H1 (cell line): ENCODE results near the gene BGN. TPM values are rescaled to one million over a fixed set of nuclear protein-coding genes. Genes with fewer than 3 reads are reported as not detected.

Experiments used
- CTCF ChIA-PET: fragments of 300-600 bp; sonication (Branson Sonifier 250); formaldehyde crosslinking; loops from one replicate; lab custom pipeline; 2021; ENCODE audit not compliant: partially characterized antibody; lab: Charles Lee
- POLR2A ChIA-PET: fragments of 300-600 bp; sonication (Branson Sonifier 250); formaldehyde crosslinking; loops from one replicate; lab custom pipeline; 2021; ENCODE audit warnings: inconsistent platforms; ENCODE audit not compliant: partially characterized antibody; lab: Charles Lee
- DNase-seq, 2 experiments: peaks; one replicate each; pipeline versions ENCODE4 v3.0.0 to v3.0.0-alpha.2; 2010 to 2022; ENCODE audit warnings: low spot score in 2 of 2, low read depth in 1 of 2, mixed read lengths in 1 of 2
- FAIRE-seq: peaks from 2 replicates; lab custom pipeline; 2011; peaks lifted over from hg19 to GRCh38; lab: Jason Lieb, UNC
- H2AFZ ChIP-seq: 2 replicates; pipeline ENCODE4 v1.8.1; 2012; ENCODE audit warnings: low read length, inconsistent platforms
- H2AK5ac ChIP-seq: 2 replicates; pipeline ENCODE4 v1.6.1; 2013; ENCODE audit warnings: low read depth, low read length
- H2BK120ac ChIP-seq: replicated peaks from 2 replicates; pipeline ENCODE3; 2013; ENCODE audit warnings: low read depth, low read length, inconsistent platforms
- H2BK12ac ChIP-seq: 2 replicates; pipeline ENCODE4 v1.6.1; 2013; ENCODE audit warnings: low read depth, low read length
- H2BK15ac ChIP-seq: 2 replicates; pipeline ENCODE4 v1.6.1; 2013; ENCODE audit warnings: low read length
- H2BK20ac ChIP-seq: 2 replicates; pipeline ENCODE4 v1.6.1; 2013; ENCODE audit warnings: low read length
- H2BK5ac ChIP-seq: 2 replicates; pipeline ENCODE4 v1.6.1; 2013; ENCODE audit warnings: low read depth, low read length
- H3K14ac ChIP-seq: 2 replicates; pipeline ENCODE4 v1.6.1; 2013; ENCODE audit warnings: inconsistent platforms; ENCODE audit not compliant: insufficient read length
- H3K18ac ChIP-seq: 2 replicates; pipeline ENCODE4 v1.6.1; 2013; ENCODE audit warnings: low read length; ENCODE audit errors: extremely low read depth
- H3K23ac ChIP-seq: 2 replicates; pipeline ENCODE4 v1.6.1; 2013; ENCODE audit warnings: inconsistent platforms; ENCODE audit not compliant: insufficient read length
- H3K23me2 ChIP-seq: 2 replicates; pipeline ENCODE4 v1.6.1; 2013; ENCODE audit warnings: low read depth, low read length
- H3K27ac ChIP-seq: 2 replicates; pipeline ENCODE4 v1.6.1; 2011; ENCODE audit warnings: low read depth, low read length, inconsistent platforms
- H3K27me3 ChIP-seq, 4 experiments: replicated peaks in 1 of 4; 1 replicate in 1 of 4; 2 replicates in 3 of 4; pipeline versions ENCODE4 v1.6.1 to v1.8.1; 2011 to 2013; ENCODE audit warnings: low read length in 3 of 4, mild to moderate bottlenecking in 3 of 4, inconsistent platforms in 2 of 4, mixed read lengths in 2 of 4, moderate library complexity in 1 of 4; ENCODE audit not compliant: control insufficient read depth in 3 of 4, insufficient read depth in 3 of 4; ENCODE audit errors: extremely low read depth in 1 of 4
- H3K36me3 ChIP-seq, 4 experiments: 2 replicates each; pipeline versions ENCODE4 v1.6.1 to v1.8.1; 2011 to 2013; ENCODE audit warnings: mild to moderate bottlenecking in 4 of 4, low read length in 3 of 4, moderate library complexity in 2 of 4, control low read depth in 1 of 4, inconsistent platforms in 1 of 4; ENCODE audit not compliant: insufficient read depth in 4 of 4, control insufficient read depth in 2 of 4
- H3K4ac ChIP-seq: replicated peaks from 2 replicates; pipeline ENCODE3; 2013; ENCODE audit warnings: low read length, low read depth, mixed read lengths, inconsistent platforms; ENCODE audit not compliant: insufficient read length
- H3K4me1 ChIP-seq, 4 experiments: replicated peaks in 1 of 4; 1 replicate in 1 of 4; 2 replicates in 3 of 4; pipeline versions ENCODE4 v1.6.1 to v1.8.1; 2011 to 2013; ENCODE audit warnings: low read length in 3 of 4, inconsistent platforms in 2 of 4, mixed read lengths in 1 of 4; ENCODE audit not compliant: insufficient read depth in 4 of 4, control insufficient read depth in 3 of 4
- H3K4me2 ChIP-seq, 2 experiments: 2 replicates each; pipeline versions ENCODE4 v1.6.1 to v1.8.1; 2011 to 2013; ENCODE audit warnings: low read depth in 2 of 2, low read length in 2 of 2, control low read depth in 1 of 2, inconsistent platforms in 1 of 2, mild to moderate bottlenecking in 1 of 2; ENCODE audit not compliant: insufficient read depth in 1 of 2
- H3K4me3 ChIP-seq, 4 experiments: fragments of 200-600, 300-600 bp in 1 of 4; sonication (generic), shearing (Covaris generic), sonication (Bioruptor Twin) in 1 of 4; 2 replicates each; pipeline versions ENCODE4 v1.5.1 to v1.8.1; 2011 to 2016; ENCODE audit warnings: low read length in 4 of 4, low read depth in 3 of 4, control low read depth in 2 of 4, inconsistent platforms in 2 of 4, mild to moderate bottlenecking in 2 of 4, mixed read lengths in 1 of 4, moderate library complexity in 1 of 4; ENCODE audit not compliant: insufficient read depth in 2 of 4; ENCODE audit errors: extremely low read depth in 1 of 4
- H3K56ac ChIP-seq: replicated peaks from 2 replicates; pipeline ENCODE3; 2013; ENCODE audit warnings: low read depth, mild to moderate bottlenecking, mixed read lengths, low read length, inconsistent platforms; ENCODE audit not compliant: insufficient read length
- H3K79me1 ChIP-seq: 2 replicates; pipeline ENCODE4 v1.6.1; 2013; ENCODE audit warnings: low read depth, low read length, control low read depth
- H3K79me2 ChIP-seq, 2 experiments: 2 replicates each; pipeline versions ENCODE4 v1.6.1 to v1.8.1; 2012 to 2013; ENCODE audit warnings: low read length in 2 of 2, mild to moderate bottlenecking in 2 of 2, inconsistent platforms in 1 of 2; ENCODE audit not compliant: insufficient read depth in 2 of 2, control insufficient read depth in 1 of 2
- H3K9ac ChIP-seq, 4 experiments: replicated peaks in 1 of 4; 1 replicate in 1 of 4; 2 replicates in 3 of 4; pipeline versions ENCODE4 v1.6.1 to v1.8.1; 2011 to 2013; ENCODE audit warnings: low read depth in 3 of 4, low read length in 3 of 4, control low read depth in 2 of 4, mild to moderate bottlenecking in 2 of 4, moderate library complexity in 2 of 4, inconsistent platforms in 1 of 4; ENCODE audit errors: extremely low read depth in 1 of 4
- H3K9me3 ChIP-seq, 2 experiments: 2 replicates each; pipeline versions ENCODE4 v1.6.1 to v1.8.1; 2012 to 2013; ENCODE audit warnings: mild to moderate bottlenecking in 2 of 2, moderate library complexity in 2 of 2, control low read depth in 1 of 2, inconsistent platforms in 1 of 2, low read depth in 1 of 2, low read length in 1 of 2, mixed read lengths in 1 of 2; ENCODE audit not compliant: insufficient read depth in 2 of 2
- H4K20me1 ChIP-seq, 2 experiments: replicated peaks in 1 of 2; 2 replicates each; pipeline versions ENCODE3 to v1.8.1; 2011 to 2013; ENCODE audit warnings: inconsistent platforms in 2 of 2, low read length in 2 of 2, mild to moderate bottlenecking in 1 of 2; ENCODE audit not compliant: insufficient read depth in 2 of 2, control insufficient read depth in 1 of 2
- H4K5ac ChIP-seq: 2 replicates; pipeline ENCODE4 v1.6.1; 2013; ENCODE audit warnings: low read length, low read depth, mixed read lengths, inconsistent platforms; ENCODE audit not compliant: insufficient read length
- H4K8ac ChIP-seq: 2 replicates; pipeline ENCODE4 v1.8.0; 2013; ENCODE audit warnings: mild to moderate bottlenecking, moderate library complexity, low read length, inconsistent platforms; ENCODE audit not compliant: insufficient read depth; ENCODE audit errors: extremely low read depth
- H4K91ac ChIP-seq: replicated peaks from 2 replicates; pipeline ENCODE3; 2013; ENCODE audit warnings: low read length, mixed read lengths, inconsistent platforms; ENCODE audit not compliant: insufficient read length
- ATF3 ChIP-seq: IDR thresholded peaks from 2 replicates; pipeline ENCODE4 v1.6.1; 2011; ENCODE audit warnings: low read depth, mild to moderate bottlenecking, low read length; ENCODE audit not compliant: insufficient read depth
- CEBPB ChIP-seq: IDR thresholded peaks from 2 replicates; pipeline ENCODE4 v1.6.1; 2012; ENCODE audit warnings: low read depth, low read length
- CHD2 ChIP-seq: IDR thresholded peaks from 2 replicates; pipeline ENCODE4 v1.6.1; 2012; ENCODE audit warnings: low read length, improper control_type of control experiment
- EZH2 ChIP-seq: fragments of 200-600 bp; sonication (generic); IDR thresholded peaks from 2 replicates; pipeline ENCODE4 v1.7.1; 2012; ENCODE audit warnings: low read depth, mild to moderate bottlenecking, moderate library complexity, low read length, inconsistent platforms; ENCODE audit not compliant: severe bottlenecking
- FOSL1 ChIP-seq: IDR thresholded peaks from 2 replicates; pipeline ENCODE4 v1.6.1; 2011; ENCODE audit warnings: mild to moderate bottlenecking, low read depth, low read length, moderate library complexity; ENCODE audit not compliant: insufficient read depth
- JUND ChIP-seq: IDR thresholded peaks from 2 replicates; pipeline ENCODE4 v1.6.1; 2011; ENCODE audit warnings: mild to moderate bottlenecking, improper control_type of control experiment, low read length
- NANOG ChIP-seq: IDR thresholded peaks from 2 replicates; pipeline ENCODE4 v1.6.1; 2011; ENCODE audit warnings: low read length, low read depth, mild to moderate bottlenecking, inconsistent platforms; ENCODE audit not compliant: insufficient read depth, poor library complexity, severe bottlenecking
- RXRA ChIP-seq: IDR thresholded peaks from 2 replicates; pipeline ENCODE4 v1.6.1; 2011; ENCODE audit warnings: low read depth, mild to moderate bottlenecking, low read length, moderate library complexity; ENCODE audit not compliant: insufficient read depth
- SIRT6 ChIP-seq: IDR thresholded peaks from one replicate; pipeline ENCODE4 v1.7.1; 2012; ENCODE audit warnings: low read length, inconsistent platforms
- SIX5 ChIP-seq: IDR thresholded peaks from 2 replicates; pipeline ENCODE4 v1.6.1; 2011; ENCODE audit warnings: mild to moderate bottlenecking, low read depth, low read length
- TCF12 ChIP-seq: IDR thresholded peaks from 2 replicates; pipeline ENCODE4 v1.6.1; 2011; ENCODE audit warnings: low read depth, mild to moderate bottlenecking, low read length
- WGBS, 2 experiments: shearing (Covaris generic) in 1 of 2; methylation state at CpG; one replicate each; pipeline versions ENCODE4 v1.1.6 to v1.1.7; 2013 to 2015; ENCODE audit warnings: low lambda C conversion rate in 2 of 2, mixed read lengths in 2 of 2, inconsistent platforms in 1 of 2, low coverage in 1 of 2, missing lambda C conversion rate in 1 of 2; ENCODE audit not compliant: insufficient replicate concordance in 2 of 2, insufficient coverage in 1 of 2, insufficient read length in 1 of 2; ENCODE audit errors: extremely low coverage in 1 of 2, missing lambda C conversion rate in 1 of 2; 5-methylcytosine and 5-hydroxymethylcytosine counted together
- polyA plus RNA-seq, 7 experiments: library from polyadenylated mRNA; depleted of rRNA in 3 of 7; stranded (reverse) in 5 of 7; unstranded in 2 of 7; fragments of >200 nt in 5 of 7; fragments of 200-250 nt in 2 of 7; gene quantifications; 1 replicate in 5 of 7; 2 replicates in 1 of 7; 4 replicates in 1 of 7; pipeline versions ENCODE4 v1.2.1 to v1.2.3, GENCODE V29; 2011 to 2013; ENCODE audit warnings: missing spikeins in 2 of 7, mixed read lengths in 2 of 7
- total RNA-seq: library from RNA; stranded (reverse); fragmentation: NEBNext Ultra II Directional; extraction: Animal tissue kit (Norgen Biotek cat#: 25700); gene quantifications from 2 replicates; pipeline ENCODE4 v1.2.1, GENCODE V29; 2021

Gene BGN
- total and polyA plus RNA-seq, 2 of the 8 experiments (the other 6 are each of a cell fraction or from before 2014, with no cell fraction given): 1.8 to 2.4 TPM

DNA sequence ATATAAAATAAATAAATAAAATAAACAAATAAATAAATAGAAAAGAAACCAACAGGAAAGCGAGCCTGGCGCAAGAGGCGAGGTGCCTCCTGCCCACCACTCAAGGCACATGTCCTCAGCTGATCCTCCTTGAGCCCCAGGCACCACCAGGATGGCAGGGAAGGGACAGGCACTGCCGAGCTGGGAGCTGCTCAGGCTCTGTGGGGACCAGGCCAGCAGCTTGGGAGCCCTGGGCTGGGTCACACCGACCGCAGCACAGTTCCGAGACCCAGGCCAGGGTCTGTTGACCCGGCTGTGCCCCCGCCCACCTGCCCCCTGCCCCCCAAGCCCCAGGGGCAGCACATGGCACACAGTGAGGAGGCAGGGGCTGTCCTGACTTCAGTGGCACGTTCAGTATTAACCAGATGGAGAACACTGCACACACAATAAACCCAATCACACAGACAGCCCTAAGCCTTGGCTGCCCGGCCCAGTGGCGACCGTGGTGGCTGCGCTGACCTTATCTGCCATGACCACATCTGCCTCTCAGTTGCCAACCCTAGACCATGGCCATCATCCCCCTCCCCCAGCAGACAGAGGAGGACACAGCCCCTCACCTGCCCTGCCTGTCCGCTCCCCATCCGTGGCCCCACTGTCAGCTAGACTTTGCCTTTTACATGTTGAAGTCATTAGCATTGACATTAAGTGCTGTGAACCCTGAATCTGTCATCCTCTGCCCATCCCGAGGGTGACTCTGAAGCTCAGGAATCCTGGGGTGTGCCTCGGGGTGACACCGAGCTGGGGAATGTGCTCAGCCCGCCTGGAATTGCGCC, 46.0 kb upstream of the BGN start:
- H4K5ac ChIP-seq: no peak overlapping the region
- no peak overlapping the region for H2BK5ac ChIP-seq
- no peaks in the 10 kb centered on the region for H3K9me3 ChIP-seq
- no peak overlapping the region for H3K56ac ChIP-seq
- no peaks in the 10 kb centered on the region for H3K79me1 ChIP-seq
- no peak overlapping the region for H4K91ac ChIP-seq
- no peak overlapping the region for H2BK20ac ChIP-seq
- H2AK5ac ChIP-seq: no peak overlapping the region
- no peaks in the 10 kb centered on the region for H3K23me2 ChIP-seq
- no peak for DNase-seq
- H2BK120ac ChIP-seq: no peak overlapping the region
- TF ChIP-seq SIX5 (no peak), RXRA (no peak), TCF12 (no peak), ATF3 (no peak), JUND (no peak), SIRT6 (no peak), CEBPB (no peak), CHD2 (no peak), NANOG (no peak), FOSL1 (no peak), EZH2 (no peak)
- H3K27ac ChIP-seq: no peak overlapping the region
- no peak overlapping the region for H3K18ac ChIP-seq
- H3K23ac ChIP-seq: no peak overlapping the region
- no peak overlapping the region for H2AFZ ChIP-seq
- H3K14ac ChIP-seq: no peak overlapping the region
- no peak overlapping the region for H2BK15ac ChIP-seq
- H2BK12ac ChIP-seq: no peak overlapping the region
- H4K8ac ChIP-seq: no peak overlapping the region
- ChIA-PET CTCF (interaction anchor here (0.6 to 0.7 kb wide), 2 partner anchors 8 to 19 kb away, joined by 3 read pairs; no protein-coding TSS in a partner anchor), POLR2A (no interaction called here)
- no peaks in the 10 kb centered on the region for H3K27me3 ChIP-seq
- no peaks in the 10 kb centered on the region for H3K79me2 ChIP-seq
- no peaks in the 10 kb centered on the region; a peak in 1 of 8 replicates for H3K36me3 ChIP-seq
- H4K20me1 ChIP-seq: no peaks in the 10 kb centered on the region
- H3K4me3 ChIP-seq: no peak overlapping the region
- no peak overlapping the region for H3K9ac ChIP-seq
- WGBS, 2 experiments: 92% methylated on average over 12 of the region's 21 CpGs; no CpG with 5 or more reads in 1 of the 2 experiments
- no peak overlapping the region for H3K4ac ChIP-seq
- H3K4me2 ChIP-seq: no peak overlapping the region
- no peaks in the 10 kb centered on the region for H3K4me1 ChIP-seq
- no peak for FAIRE-seq
